ENCODE measurements around the gene COL18A1. TPM values are rescaled to one million over a fixed set of nuclear protein-coding genes. Genes with fewer than 3 reads are reported as not detected.

COL18A1 gene
- total RNA-seq, 6 experiments from 2014 or later: 39.8 to 93.5 (median 86.8) TPM

- DNase-seq: no peak
- TF ChIP-seq, protein P1, sequence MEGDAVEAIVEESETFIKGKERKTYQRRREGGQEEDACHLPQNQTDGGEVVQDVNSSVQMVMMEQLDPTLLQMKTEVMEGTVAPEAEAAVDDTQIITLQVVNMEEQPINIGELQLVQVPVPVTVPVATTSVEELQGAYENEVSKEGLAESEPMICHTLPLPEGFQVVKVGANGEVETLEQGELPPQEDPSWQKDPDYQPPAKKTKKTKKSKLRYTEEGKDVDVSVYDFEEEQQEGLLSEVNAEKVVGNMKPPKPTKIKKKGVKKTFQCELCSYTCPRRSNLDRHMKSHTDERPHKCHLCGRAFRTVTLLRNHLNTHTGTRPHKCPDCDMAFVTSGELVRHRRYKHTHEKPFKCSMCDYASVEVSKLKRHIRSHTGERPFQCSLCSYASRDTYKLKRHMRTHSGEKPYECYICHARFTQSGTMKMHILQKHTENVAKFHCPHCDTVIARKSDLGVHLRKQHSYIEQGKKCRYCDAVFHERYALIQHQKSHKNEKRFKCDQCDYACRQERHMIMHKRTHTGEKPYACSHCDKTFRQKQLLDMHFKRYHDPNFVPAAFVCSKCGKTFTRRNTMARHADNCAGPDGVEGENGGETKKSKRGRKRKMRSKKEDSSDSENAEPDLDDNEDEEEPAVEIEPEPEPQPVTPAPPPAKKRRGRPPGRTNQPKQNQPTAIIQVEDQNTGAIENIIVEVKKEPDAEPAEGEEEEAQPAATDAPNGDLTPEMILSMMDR (IDR thresholded peaks at IDR 0.05): no peak
- Mint-ChIP-seq H3K4me3 (no peak overlapping the region), H3K9me3 (no peaks in the 10 kb centered on the region), H3K4me1 (ENCODE audit: low read depth) (no peaks in the 10 kb centered on the region), H3K27me3 (ENCODE audit: insufficient read depth) (no peaks in the 10 kb centered on the region), H3K27ac (no peak overlapping the region), H3K36me3 (ENCODE audit: low read depth) (no peaks in the 10 kb centered on the region; the same call in 1 of the 2 replicates)
Observed at GRCh38 chr21:45533846-45534635, 129.1 kb downstream of the COL18A1 start.

GRCh38 chr21:45534636-45535331 is 129.8 kb downstream of the COL18A1 start:
- no peak overlapping the region for H3K27ac Mint-ChIP-seq
- no peaks in the 10 kb centered on the region; the same call in 1 of the 2 replicates for H3K36me3 Mint-ChIP-seq (ENCODE audit: low read depth)
- H3K27me3 Mint-ChIP-seq (ENCODE audit: insufficient read depth): no peaks in the 10 kb centered on the region
- no peak for DNase-seq
- no peaks in the 10 kb centered on the region for H3K9me3 Mint-ChIP-seq
- no peak overlapping the region for H3K4me3 Mint-ChIP-seq
- TF ChIP-seq, protein P1 (IDR thresholded peaks at IDR 0.05): no peak
- H3K4me1 Mint-ChIP-seq (ENCODE audit: low read depth): no peaks in the 10 kb centered on the region

- no peak overlapping the region for H3K27ac Mint-ChIP-seq
- no peaks in the 10 kb centered on the region; the same call in 1 of the 2 replicates for H3K36me3 Mint-ChIP-seq (ENCODE audit: low read depth)
- H3K4me1 Mint-ChIP-seq (ENCODE audit: low read depth): no peaks in the 10 kb centered on the region
- H3K9me3 Mint-ChIP-seq: no peaks in the 10 kb centered on the region
- no peak for DNase-seq
- no peaks in the 10 kb centered on the region for H3K27me3 Mint-ChIP-seq (ENCODE audit: insufficient read depth)
- no peak overlapping the region for H3K4me3 Mint-ChIP-seq
- TF ChIP-seq, protein P1 (IDR thresholded peaks at IDR 0.05): no peak
Observed at GRCh38 chr21:45535341-45536081, 130.5 kb downstream of the COL18A1 start.

- no peak for DNase-seq
- H3K4me1 Mint-ChIP-seq (ENCODE audit: low read depth): no peaks in the 10 kb centered on the region
- H3K27ac Mint-ChIP-seq: no peak overlapping the region
- no peaks in the 10 kb centered on the region for H3K9me3 Mint-ChIP-seq
- H3K4me3 Mint-ChIP-seq: no peak overlapping the region
- TF ChIP-seq, protein P1 (IDR thresholded peaks at IDR 0.05): no peak
- H3K36me3 Mint-ChIP-seq (ENCODE audit: low read depth): no peaks in the 10 kb centered on the region; the same call in 1 of the 2 replicates
- H3K27me3 Mint-ChIP-seq (ENCODE audit: insufficient read depth): no peaks in the 10 kb centered on the region
Observed at GRCh38 chr21:45536301-45537081, 131.5 kb downstream of the COL18A1 start.
